Left lung (tissue), 10 donors: Measurements from ENCODE around the gene RNF224. TPM values are rescaled to one million over a fixed set of nuclear protein-coding genes. Genes with fewer than 3 reads are reported as not detected.

ENCODE experiments used
- ATAC-seq: fragments of 200-7000 bp; cut with Tn5 transposase; one replicate; pipeline ENCODE4 v1.9.1; 2020; ENCODE audit warnings: moderate library complexity
- DNase-seq, 4 donors: peaks; one replicate each; pipeline ENCODE4 v3.0.0-alpha.2; 2013 to 2020
- H3K27ac ChIP-seq, 2 donors: fragments of 200-600 bp; sonication (generic) in 1 of 2; one replicate each; pipeline versions ENCODE4 v1.5.0 to v1.8.0; 2020 to 2021
- H3K27me3 ChIP-seq, 2 donors: fragments of 200-600 bp; sonication (generic) in 1 of 2; one replicate each; pipeline versions ENCODE4 v1.5.0 to v1.8.0; 2020 to 2021
- H3K36me3 ChIP-seq, 2 donors: fragments of 200-600 bp; sonication (generic) in 1 of 2; one replicate each; pipeline versions ENCODE4 v1.5.0 to v1.8.0; 2020 to 2021
- H3K4me1 ChIP-seq, 2 donors: fragments of 200-600 bp; one replicate each; pipeline ENCODE4 v1.8.0; 2021
- H3K4me3 ChIP-seq, 2 donors: fragments of 200-600 bp; sonication (generic) in 1 of 2; one replicate each; pipeline versions ENCODE4 v1.5.0 to v1.8.0; 2020 to 2021; ENCODE audit warnings: mild to moderate bottlenecking in 1 of 2
- H3K9me3 ChIP-seq, 2 donors: fragments of 200-600 bp; sonication (generic) in 1 of 2; one replicate each; pipeline versions ENCODE4 v1.5.0 to v1.8.0; 2020 to 2021
- CTCF ChIP-seq, 2 donors: fragments of 200-600 bp; sonication (generic) in 1 of 2; IDR thresholded peaks; one replicate each; pipeline versions ENCODE4 v1.5.0 to v1.8.0; 2021; ENCODE audit warnings: antibody characterized with exemption in 2 of 2
- intact Hi-C, 2 donors: fragments of 100-400 bp; cut with DNase I; formaldehyde crosslinking; loops; one replicate each; pipeline versions ENCODE4 v1.11.2 to v1.14.2; 2022
- polyA plus RNA-seq, 6 donors: library from polyadenylated mRNA; unstranded; fragments of 120-200 nt; gene quantifications; one replicate each; pipeline ENCODE4 v1.2.1, GENCODE V29; 2013; ENCODE audit not compliant: insufficient read length in 6 of 6
- total RNA-seq, 2 donors: library from RNA; stranded (reverse); fragmentation: NEBNext Ultra II Directional; extraction: Animal tissue kit (Norgen Biotek cat#: 25700); gene quantifications; one replicate each; pipeline ENCODE4 v1.2.1, GENCODE V29; 2021
- donor health status: DM: no; HTN: yes; CAD: no.
- donor health status: DM: no; HTN: no; CAD: no.

Gene RNF224
- total and polyA plus RNA-seq, 8 donors, result 0.15 to 4.8 (median 2.6) TPM

- H3K9me3 ChIP-seq, result no peaks in the 10 kb centered on the region
- TF ChIP-seq CTCF (IDR thresholded peaks at IDR 0.05), result no peak
- peaks cover 0 to 51% of the 10 kb centered on the region in 2 donors for H3K36me3 ChIP-seq
- peak overlapping the region; percentile 95 to 99 for H3K27ac ChIP-seq
- no peak for DNase-seq
- intact Hi-C loops, result no loop called here
- H3K4me3 ChIP-seq, result peak overlapping the region; percentile 85 to 98
- H3K27me3 ChIP-seq, result no peaks in the 10 kb centered on the region
- peak; percentile 2 for ATAC-seq
- H3K4me1 ChIP-seq, result peaks cover 26 to 43% of the 10 kb centered on the region in 2 donors
Observed at GRCh38 chr9:137189297-137190295, 37.7 kb upstream of the RNF224 start.

GRCh38 chr9:137190315-137190856 is 36.9 kb upstream of the RNF224 start:
- Histone ChIP-seq H3K27me3 (no peaks in the 10 kb centered on the region), H3K27ac (peak overlapping the region in 1 of 2 donors; percentile 15), H3K36me3 (peaks cover 0 to 43% of the 10 kb centered on the region in 2 donors), H3K4me3 (peak overlapping the region in 1 of 2 donors; percentile 98), H3K9me3 (no peaks in the 10 kb centered on the region), H3K4me1 (peaks cover 26 to 48% of the 10 kb centered on the region in 2 donors)
- intact Hi-C loops, result no loop called here
- no peak for DNase-seq
- ATAC-seq, result no peak
- no peak for TF ChIP-seq CTCF (IDR thresholded peaks at IDR 0.05)

GRCh38 chr9:137191245-137191644 is 36.1 kb upstream of the RNF224 start:
- Histone ChIP-seq H3K36me3 (peaks cover 0 to 34% of the 10 kb centered on the region in 2 donors), H3K9me3 (no peaks in the 10 kb centered on the region), H3K4me1 (peaks cover 26 to 44% of the 10 kb centered on the region in 2 donors), H3K27me3 (no peaks in the 10 kb centered on the region), H3K27ac (no peak overlapping the region), H3K4me3 (no peak overlapping the region)
- DNase-seq (no peak), ATAC-seq (no peak)
- intact Hi-C loops, result no loop called here
- no peak for TF ChIP-seq CTCF (IDR thresholded peaks at IDR 0.05)

GRCh38 chr9:137191691-137192447 is 35.4 kb upstream of the RNF224 start:
- Histone ChIP-seq H3K4me1 (peaks cover 23 to 43% of the 10 kb centered on the region in 2 donors), H3K36me3 (peaks cover 0 to 33% of the 10 kb centered on the region in 2 donors), H3K9me3 (no peaks in the 10 kb centered on the region), H3K27me3 (no peaks in the 10 kb centered on the region), H3K27ac (no peak overlapping the region), H3K4me3 (no peak overlapping the region)
- DNase-seq (no peak), ATAC-seq (no peak)
- no peak for TF ChIP-seq CTCF (IDR thresholded peaks at IDR 0.05)
- intact Hi-C loops, result no loop called here
